H9 (cell line): Measurements from ENCODE around the gene RRAD. TPM values are rescaled to one million over a fixed set of nuclear protein-coding genes. Genes with fewer than 3 reads are reported as not detected.
"Not testable (repeated sequence)": the region's sequence is repeated elsewhere in the genome, so short reads cannot be mapped to it uniquely, and the experiment has no call there.

Experiments
- DNase-seq: peaks from one replicate; pipeline ENCODE4 v3.0.0-alpha.2; 2017
- H2AFZ ChIP-seq: one replicate; pipeline ENCODE4 v1.6.1; 2013; ENCODE audit warnings: mild to moderate bottlenecking, low read length, control low read depth, moderate library complexity
- H2AK5ac ChIP-seq: 2 replicates; pipeline ENCODE4 v1.6.1; 2013; ENCODE audit warnings: low read length, control low read depth, mixed read lengths; ENCODE audit not compliant: insufficient read length
- H2BK120ac ChIP-seq: one replicate; pipeline ENCODE4 v1.6.1; 2013; ENCODE audit warnings: low read depth, mild to moderate bottlenecking, low read length, control low read depth, inconsistent platforms; ENCODE audit not compliant: poor library complexity, severe bottlenecking
- H2BK12ac ChIP-seq: 2 replicates; pipeline ENCODE4 v1.6.1; 2013; ENCODE audit warnings: low read length, control low read depth, mixed read lengths, low read depth; ENCODE audit not compliant: insufficient read length
- H2BK15ac ChIP-seq: 2 replicates; pipeline ENCODE4 v1.6.1; 2013; ENCODE audit warnings: low read depth, low read length, control low read depth
- H2BK20ac ChIP-seq: one replicate; pipeline ENCODE4 v1.6.1; 2013; ENCODE audit warnings: low read depth, mild to moderate bottlenecking, low read length, control low read depth, inconsistent platforms; ENCODE audit not compliant: poor library complexity, severe bottlenecking
- H2BK5ac ChIP-seq: 2 replicates; pipeline ENCODE4 v1.6.1; 2013; ENCODE audit warnings: low read length, control low read depth, mixed read lengths; ENCODE audit not compliant: insufficient read length
- H3K14ac ChIP-seq: 2 replicates; pipeline ENCODE4 v1.6.1; 2013; ENCODE audit warnings: low read length, control low read depth; ENCODE audit not compliant: insufficient read depth
- H3K18ac ChIP-seq: 2 replicates; pipeline ENCODE4 v1.6.1; 2013; ENCODE audit warnings: low read depth, mild to moderate bottlenecking, mixed read lengths, low read length, control low read depth; ENCODE audit not compliant: insufficient read length
- H3K23ac ChIP-seq: 2 replicates; pipeline ENCODE4 v1.6.1; 2013; ENCODE audit warnings: low read length, control low read depth, mixed read lengths, low read depth; ENCODE audit not compliant: insufficient read length
- H3K23me2 ChIP-seq: 2 replicates; pipeline ENCODE4 v1.6.1; 2013; ENCODE audit warnings: low read depth, mild to moderate bottlenecking, mixed read lengths, low read length, control low read depth; ENCODE audit not compliant: insufficient read length, poor library complexity, severe bottlenecking
- H3K27ac ChIP-seq: 2 replicates; pipeline ENCODE4 v1.5.1; 2013; ENCODE audit warnings: low read length, control low read depth, mixed read lengths, low read depth; ENCODE audit not compliant: insufficient read length
- H3K27me3 ChIP-seq: 2 replicates; pipeline ENCODE4 v1.6.1; 2013; ENCODE audit warnings: low read length, control low read depth, inconsistent platforms; ENCODE audit not compliant: insufficient read depth
- H3K4ac ChIP-seq: 2 replicates; pipeline ENCODE4 v1.6.1; 2013; ENCODE audit warnings: low read depth, mild to moderate bottlenecking, control low read depth, inconsistent platforms, low read length, moderate library complexity
- H3K4me1 ChIP-seq: 2 replicates; pipeline ENCODE4 v1.6.1; 2013; ENCODE audit warnings: low read length, control low read depth, inconsistent platforms; ENCODE audit not compliant: insufficient read depth
- H3K4me2 ChIP-seq: 2 replicates; pipeline ENCODE4 v1.6.1; 2013; ENCODE audit warnings: low read length, control low read depth, mixed read lengths; ENCODE audit not compliant: insufficient read length, insufficient read depth
- H3K56ac ChIP-seq: 2 replicates; pipeline ENCODE4 v1.6.1; 2013; ENCODE audit warnings: low read depth, mild to moderate bottlenecking, mixed read lengths, low read length, control low read depth; ENCODE audit not compliant: insufficient read length
- H3K79me1 ChIP-seq: 2 replicates; pipeline ENCODE4 v1.6.1; 2013; ENCODE audit warnings: low read depth, mild to moderate bottlenecking, moderate library complexity, low read length, control low read depth, inconsistent platforms; ENCODE audit not compliant: insufficient read depth, poor library complexity, severe bottlenecking
- H3K79me2 ChIP-seq: 2 replicates; pipeline ENCODE4 v1.6.1; 2013; ENCODE audit warnings: low read length, control low read depth, inconsistent platforms; ENCODE audit not compliant: insufficient read depth
- H3K9ac ChIP-seq: 2 replicates; pipeline ENCODE4 v1.6.1; 2013; ENCODE audit warnings: low read length, control low read depth, mixed read lengths; ENCODE audit not compliant: insufficient read length; ENCODE audit errors: extremely low read depth
- H3K9me3 ChIP-seq: one replicate; pipeline ENCODE4 v1.6.1; 2013; ENCODE audit warnings: low read depth, low read length, inconsistent platforms; ENCODE audit not compliant: control insufficient read depth
- H3T11ph ChIP-seq: one replicate; pipeline ENCODE4 v1.6.1; 2013; ENCODE audit warnings: mild to moderate bottlenecking, low read length, control low read depth, inconsistent platforms
- H4K20me1 ChIP-seq: one replicate; pipeline ENCODE4 v1.6.1; 2013; ENCODE audit not compliant: control insufficient read depth, insufficient read length, insufficient read depth
- H4K5ac ChIP-seq: 2 replicates; pipeline ENCODE4 v1.6.1; 2013; ENCODE audit warnings: low read depth, mild to moderate bottlenecking, mixed read lengths, low read length, control low read depth; ENCODE audit not compliant: insufficient read length
- H4K8ac ChIP-seq: replicated peaks from 2 replicates; pipeline ENCODE4 v1.6.1; 2013; ENCODE audit warnings: low read length, control low read depth, mixed read lengths, low read depth; ENCODE audit not compliant: insufficient read length
- H4K91ac ChIP-seq: 2 replicates; pipeline ENCODE4 v1.6.1; 2013; ENCODE audit warnings: low read depth, mild to moderate bottlenecking, moderate library complexity, mixed read lengths, low read length, control low read depth; ENCODE audit not compliant: insufficient read length
- H3K27ac Mint-ChIP-seq, 3 experiments: 2 replicates in 2 of 3; 3 replicates in 1 of 3; pipeline ENCODE4 v1.8.0; 2020 to 2021; ENCODE audit warnings: mixed read lengths in 3 of 3, mild to moderate bottlenecking in 1 of 3, moderate library complexity in 1 of 3
- H3K27me3 Mint-ChIP-seq: 2 replicates; pipeline ENCODE4 v1.8.0; 2021; ENCODE audit warnings: low read depth, mild to moderate bottlenecking, moderate library complexity, mixed read lengths
- H3K36me3 Mint-ChIP-seq, 3 experiments: 2 replicates in 2 of 3; 3 replicates in 1 of 3; pipeline ENCODE4 v1.8.0; 2020 to 2021; ENCODE audit warnings: low read depth in 3 of 3, mixed read lengths in 3 of 3; ENCODE audit not compliant: insufficient read depth in 1 of 3
- H3K4me1 Mint-ChIP-seq, 2 experiments: 2 replicates each; pipeline ENCODE4 v1.8.0; 2020; ENCODE audit warnings: mixed read lengths in 2 of 2
- H3K4me3 Mint-ChIP-seq, 2 experiments: 2 replicates in 1 of 2; 3 replicates in 1 of 2; pipeline ENCODE4 v1.8.0; 2020 to 2021; ENCODE audit warnings: mild to moderate bottlenecking in 2 of 2, mixed read lengths in 2 of 2, moderate library complexity in 1 of 2
- H3K9me3 Mint-ChIP-seq, 2 experiments: 2 replicates in 1 of 2; 3 replicates in 1 of 2; pipeline ENCODE4 v1.8.0; 2020; ENCODE audit warnings: mild to moderate bottlenecking in 2 of 2, mixed read lengths in 2 of 2, moderate library complexity in 1 of 2
- WGBS: extraction: QIAGEN DNeasy Blood & Tissue Kit; methylation state at CpG from one replicate; pipeline ENCODE4 v1.1.7; 2013; ENCODE audit warnings: missing lambda C conversion rate, low lambda C conversion rate, mixed read lengths; ENCODE audit not compliant: insufficient read length; ENCODE audit errors: extremely low coverage; 5-methylcytosine and 5-hydroxymethylcytosine counted together
- total RNA-seq: library from RNA; stranded (reverse); gene quantifications from 2 replicates; pipeline ENCODE4 v1.2.1, GENCODE V29; 2021

The RRAD gene
- total RNA-seq, 1 experiment from 2014 or later: 0.72 TPM

DNA sequence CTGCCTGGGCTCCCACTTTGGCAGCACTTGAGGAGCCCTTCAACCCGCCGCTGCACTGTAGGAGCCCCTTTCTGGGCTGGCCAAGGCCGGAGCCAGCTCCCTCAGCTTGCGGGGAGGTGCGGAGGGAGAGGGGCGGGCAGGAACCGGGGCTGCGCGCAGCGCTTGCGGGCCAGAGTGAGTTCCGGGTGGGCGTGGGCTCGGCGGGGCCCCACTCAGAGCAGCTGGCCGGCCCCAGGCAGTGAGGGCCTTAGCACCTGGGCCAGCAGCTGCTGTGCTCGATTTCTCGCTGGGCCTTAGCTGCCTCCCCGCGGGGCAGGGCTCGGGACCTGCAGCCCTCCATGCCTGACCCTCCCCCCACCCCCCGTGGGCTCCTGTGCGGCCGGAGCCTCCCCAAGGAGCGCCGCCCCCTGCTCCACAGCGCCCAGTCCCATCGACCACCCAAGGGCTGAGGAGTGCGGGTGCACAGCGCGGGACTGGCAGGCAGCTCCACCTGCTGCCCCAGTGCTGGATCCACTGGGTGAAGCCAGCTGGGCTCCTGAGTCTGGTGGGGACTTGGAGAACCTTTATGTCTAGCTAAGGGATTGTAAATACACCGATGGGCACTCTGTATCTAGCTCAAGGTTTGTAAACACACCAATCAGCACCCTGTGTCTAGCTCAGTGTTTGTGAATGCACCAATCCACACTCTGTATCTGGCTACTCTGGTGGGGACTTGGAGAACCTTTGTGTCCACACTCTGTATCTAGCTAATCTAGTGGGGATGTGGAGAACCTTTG lies 49.0 kb upstream of the RRAD start:
- not testable (repeated sequence) for H3K9me3 Mint-ChIP-seq, H3K23ac ChIP-seq, H3K4me1 ChIP-seq, H3K4me3 Mint-ChIP-seq, H3K18ac ChIP-seq, H4K5ac ChIP-seq, H3K27ac ChIP-seq, H3K36me3 Mint-ChIP-seq, H2AK5ac ChIP-seq, H3K4ac ChIP-seq, H3K27me3 ChIP-seq, H3K9me3 ChIP-seq, H2BK15ac ChIP-seq, H3K4me2 ChIP-seq, H3T11ph ChIP-seq, H3K23me2 ChIP-seq, H2BK120ac ChIP-seq, H2BK5ac ChIP-seq, H4K8ac ChIP-seq, H3K56ac ChIP-seq, H3K27me3 Mint-ChIP-seq, H3K79me2 ChIP-seq, H4K91ac ChIP-seq, H3K9ac ChIP-seq, H3K79me1 ChIP-seq, H4K20me1 ChIP-seq, DNase-seq, H2AFZ ChIP-seq, H2BK20ac ChIP-seq, H3K14ac ChIP-seq, H2BK12ac ChIP-seq
- H3K27ac Mint-ChIP-seq: peak overlapping the region in 1 of 3 experiments; percentile 72; a peak in 1 of 7 replicates
- WGBS: no CpG with 5 or more reads among the region's 32 CpGs
- H3K4me1 Mint-ChIP-seq: peaks cover 10 to 12% of the 10 kb centered on the region in 2 experiments
